T47D (cell line): ENCODE data around the gene MMP11.

Experiments
- DNase-seq, 2 experiments: peaks; one replicate each; pipeline versions ENCODE4 v3.0.0 to v3.0.0-alpha.2; 2011 to 2012; ENCODE audit warnings: low read depth in 1 of 2, low spot score in 1 of 2
- JUND ChIP-seq: IDR thresholded peaks from 2 replicates; pipeline ENCODE4 v1.6.1; 2012; ENCODE audit warnings: low read depth
- in situ Hi-C: cut with HindIII; loops from 2 replicates; pipeline ENCODE4 v1.10.0; 2016; ENCODE audit warnings: low sequenced_read_pairs, low pct_unique_long_range_greater_than_20kb

Gene MMP11

DNA sequence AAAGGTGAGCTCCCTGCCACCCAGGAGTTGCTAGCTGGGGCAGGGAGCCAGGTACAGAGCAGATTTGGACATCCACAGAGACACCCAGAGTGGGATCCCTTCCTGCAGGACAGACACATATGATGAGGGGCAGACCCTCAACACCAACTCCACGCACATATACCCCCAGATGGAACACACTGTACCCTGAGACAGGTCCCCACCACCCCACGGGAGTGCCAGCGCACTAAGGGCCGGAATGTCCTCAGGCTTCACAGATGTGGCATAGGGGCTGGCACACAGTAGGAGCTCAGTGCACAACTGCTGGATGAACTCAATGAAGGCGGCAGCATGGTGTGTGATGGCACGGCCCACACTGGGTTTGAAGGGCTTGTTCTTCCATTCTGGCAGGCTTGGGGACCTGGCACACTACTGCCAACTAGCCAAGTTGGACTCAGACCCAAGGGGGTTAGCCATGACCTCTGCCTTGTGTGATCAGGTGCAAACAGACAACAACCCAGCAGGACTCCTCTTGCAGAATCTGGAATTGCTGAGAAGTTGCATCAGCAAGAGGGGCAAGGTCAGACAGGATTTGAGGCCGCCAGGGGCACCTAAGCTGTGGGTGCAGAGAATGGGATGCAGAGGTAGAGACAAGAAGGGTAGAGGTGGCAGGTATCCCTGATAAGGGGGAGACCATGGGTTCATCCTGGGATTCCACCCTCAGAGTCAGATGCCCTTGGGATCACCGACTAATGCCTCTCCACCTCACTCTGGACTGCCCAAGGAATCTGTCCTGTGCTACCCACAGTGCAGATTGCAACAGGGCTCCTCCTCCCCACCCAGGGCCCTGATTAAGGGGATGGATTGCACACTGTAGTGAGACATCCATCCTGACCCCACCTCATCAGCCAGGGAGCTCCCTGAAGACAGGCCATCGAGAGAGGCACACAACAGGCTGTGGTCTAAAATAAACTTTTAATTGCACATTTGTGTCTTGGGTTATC is 7.5 kb upstream of the MMP11 start:
- DNase-seq, result no peak
- no peak for TF ChIP-seq JUND
- in situ Hi-C loops, result no loop called here

DNA sequence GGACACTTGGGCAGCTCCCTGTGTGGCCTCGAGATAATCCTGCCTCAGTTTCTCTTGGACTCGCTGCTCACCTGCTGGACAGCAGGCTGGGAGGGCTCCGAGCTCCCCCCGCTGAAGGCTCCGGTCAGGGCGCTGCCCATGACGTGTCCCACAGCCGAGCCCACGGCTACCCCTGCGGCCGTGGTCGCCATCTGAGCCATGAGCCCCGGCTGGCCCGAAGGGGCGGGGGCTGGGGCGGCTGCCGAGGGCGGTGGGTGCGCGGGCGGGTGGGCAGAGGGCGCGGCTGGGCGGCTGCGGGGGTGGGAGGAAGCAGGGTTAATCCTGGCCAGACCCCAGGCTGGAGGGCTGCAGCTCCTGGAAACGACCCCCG is 5.4 kb upstream of the MMP11 start:
- in situ Hi-C loops, result no loop called here
- no peak for DNase-seq
- no peak for TF ChIP-seq JUND

DNA sequence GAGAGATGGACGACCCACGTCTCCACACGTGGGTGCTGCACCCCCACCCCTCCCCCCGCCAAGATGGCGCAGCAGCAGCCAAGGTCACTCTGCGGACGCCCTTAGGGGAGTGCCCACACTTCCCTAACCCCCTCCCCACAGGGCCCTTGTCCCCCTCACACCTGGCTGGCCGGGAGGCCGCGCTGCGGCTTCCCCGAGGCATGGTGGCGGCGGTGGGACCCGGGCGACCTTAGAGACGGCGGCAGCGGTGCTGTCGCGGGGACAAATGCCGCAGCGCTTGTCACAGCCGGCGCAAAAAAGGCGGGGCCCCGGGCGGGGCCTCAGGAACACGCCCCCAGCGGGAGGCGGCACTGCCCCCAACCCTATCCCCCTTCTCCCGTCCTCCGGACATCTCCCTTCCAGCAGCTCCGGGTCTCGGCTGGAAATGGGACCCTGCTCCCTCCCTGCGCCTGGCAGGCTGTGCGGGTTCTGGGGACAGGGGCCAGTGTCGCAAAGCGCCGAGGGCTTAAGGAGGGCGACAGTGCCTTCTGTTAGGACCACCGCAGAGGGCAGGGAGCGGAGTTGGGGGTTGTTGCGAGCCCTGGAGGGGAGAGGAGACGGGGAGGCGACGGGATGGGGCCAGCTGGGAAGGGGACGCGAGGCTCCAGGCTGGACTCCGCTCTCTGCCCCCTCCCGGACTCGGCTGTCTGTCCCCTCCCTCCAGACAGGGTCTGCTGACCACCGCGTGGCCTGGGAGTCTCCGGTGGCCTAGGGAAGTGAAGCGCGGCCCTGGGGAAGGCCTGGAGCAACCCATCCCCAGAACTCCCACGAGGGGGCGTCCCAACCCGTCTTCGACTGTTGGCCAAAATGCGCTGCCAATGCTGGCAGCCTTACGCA is 4.7 kb upstream of the MMP11 start, which contains the start of gene CHCHD10:
Gene CHCHD10 (minus strand): TSS at position 300 of the 876 bp plus-strand sequence. CDS start 98 bp downstream, at position 202.
- in situ Hi-C loops, result no loop called here
- DNase-seq, result peak; percentile 72 to 82
- no peak for TF ChIP-seq JUND

DNA sequence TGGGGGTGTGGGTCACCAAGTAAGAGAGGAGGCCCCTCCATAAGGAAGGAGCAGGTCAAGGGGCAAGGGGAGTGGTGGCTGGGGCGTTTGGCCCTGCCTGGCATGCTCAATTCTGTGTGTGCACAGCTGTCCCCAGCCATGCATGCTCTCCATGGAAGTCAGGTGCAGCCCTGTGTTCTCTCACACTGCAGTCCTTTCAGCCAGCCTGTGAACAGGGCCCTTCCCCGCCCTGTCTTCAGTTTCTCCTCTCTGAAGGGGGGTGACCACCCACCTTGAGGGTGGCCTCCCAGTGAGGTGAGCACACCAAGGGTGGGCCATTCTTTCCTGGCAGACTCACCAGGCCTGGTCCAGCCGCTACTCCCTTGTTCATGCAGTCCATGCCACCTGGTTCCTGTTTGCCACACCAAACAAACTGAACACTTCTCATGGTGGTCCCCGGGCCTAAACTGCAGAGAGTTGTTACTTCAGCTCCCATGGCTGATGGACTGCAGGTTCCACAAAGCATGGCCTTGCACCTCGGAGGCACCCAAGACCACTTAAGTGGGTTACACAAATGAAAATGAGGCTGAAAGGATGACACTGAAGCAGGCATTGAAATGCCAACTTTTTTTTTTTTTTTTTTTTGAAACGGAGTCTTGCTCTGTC is 3.2 kb upstream of the MMP11 start:
- in situ Hi-C loops, result no loop called here
- DNase-seq, result no peak
- TF ChIP-seq JUND, result no peak

DNA sequence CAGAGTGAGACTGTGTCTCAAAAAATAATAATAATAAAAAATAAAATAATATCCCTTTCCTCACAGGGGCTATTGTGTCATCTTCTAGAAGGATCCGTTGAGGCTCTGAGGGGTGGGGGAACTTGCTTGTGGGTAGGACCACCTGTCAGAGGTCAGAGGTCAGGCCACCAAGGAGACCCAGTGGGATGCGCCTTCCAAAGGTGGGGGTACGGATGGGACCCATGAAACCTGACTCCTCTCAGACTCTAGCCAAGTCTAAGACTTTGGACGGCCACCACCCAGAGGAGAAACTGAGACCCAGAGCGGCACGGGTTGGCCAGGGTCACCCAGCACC is 367 bp upstream of the MMP11 start:
- TF ChIP-seq JUND, result no peak
- in situ Hi-C loops, result no loop called here
- no peak for DNase-seq

DNA sequence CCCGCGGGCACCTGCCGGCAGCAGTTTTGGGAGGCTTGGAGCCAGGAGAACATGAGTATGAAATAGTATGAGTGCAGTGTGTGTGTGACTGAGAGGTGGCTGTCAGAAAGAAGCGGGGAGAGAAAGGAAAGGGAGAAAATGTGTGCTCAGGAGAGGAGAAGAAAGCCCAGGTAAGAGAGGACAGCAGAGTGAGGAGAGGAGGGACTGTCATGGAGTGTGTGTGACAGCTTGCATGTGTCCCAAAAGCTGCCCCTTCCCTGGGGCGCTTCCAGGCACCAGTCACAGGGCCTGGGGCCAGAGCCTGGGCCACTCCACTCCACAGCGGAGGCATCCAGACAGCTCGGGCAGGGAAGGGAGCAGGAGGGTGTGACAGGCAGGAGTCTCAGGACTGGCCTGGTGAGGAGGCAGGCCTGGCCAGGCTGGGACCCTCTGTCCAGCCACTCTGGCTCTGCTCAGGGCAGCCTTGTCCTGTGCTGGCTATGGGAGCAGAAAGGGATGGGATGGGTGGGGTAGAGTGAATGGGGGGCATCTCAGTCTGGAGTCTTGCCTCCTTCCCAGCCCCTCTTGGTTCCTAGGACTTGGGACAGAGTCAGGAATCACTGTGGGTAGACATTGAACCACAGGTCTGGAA is 949 bp downstream of the MMP11 start:
- DNase-seq, result no peak
- in situ Hi-C loops, result no loop called here
- TF ChIP-seq JUND, result no peak

DNA sequence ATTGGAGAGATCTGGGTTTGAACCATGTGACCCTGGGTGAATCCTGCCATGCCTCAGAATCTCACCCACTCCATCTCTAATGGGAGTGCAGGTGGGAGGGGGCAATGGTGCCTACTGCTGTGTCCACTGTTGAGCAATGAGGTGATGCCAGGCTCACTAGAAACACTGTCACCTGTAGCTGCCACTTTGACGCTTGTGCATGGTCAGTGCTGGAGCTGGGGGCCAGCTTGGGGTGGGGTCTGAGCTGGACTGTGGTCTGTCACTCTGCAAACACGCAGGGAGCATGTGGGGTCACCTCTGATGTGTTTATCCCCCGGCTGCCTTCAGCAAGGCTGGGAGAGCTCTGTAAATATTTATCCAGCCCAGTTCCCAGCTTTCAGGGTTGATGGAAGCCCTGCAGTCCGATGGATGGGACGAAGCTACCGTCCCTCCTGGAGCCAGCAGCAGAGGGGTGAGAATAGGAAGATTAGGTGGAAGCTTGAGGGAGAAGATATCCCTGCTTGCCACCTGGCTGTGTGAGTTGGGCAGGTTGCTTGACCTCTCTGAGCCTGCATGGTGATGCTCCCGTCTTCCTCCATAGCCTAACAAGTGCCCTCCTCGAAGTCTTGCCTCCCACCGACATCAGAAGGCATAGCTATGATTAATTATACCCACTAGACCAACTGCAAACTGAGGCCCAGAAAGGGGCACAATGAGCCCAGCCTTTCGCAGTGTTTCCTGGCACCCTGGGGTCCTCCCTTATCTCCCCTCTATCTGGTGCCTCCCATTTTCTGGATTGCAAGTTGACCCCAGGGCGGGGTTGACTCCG is 1.7 kb downstream of the MMP11 start:
- in situ Hi-C loops, result no loop called here
- TF ChIP-seq JUND, result no peak
- no peak for DNase-seq

DNA sequence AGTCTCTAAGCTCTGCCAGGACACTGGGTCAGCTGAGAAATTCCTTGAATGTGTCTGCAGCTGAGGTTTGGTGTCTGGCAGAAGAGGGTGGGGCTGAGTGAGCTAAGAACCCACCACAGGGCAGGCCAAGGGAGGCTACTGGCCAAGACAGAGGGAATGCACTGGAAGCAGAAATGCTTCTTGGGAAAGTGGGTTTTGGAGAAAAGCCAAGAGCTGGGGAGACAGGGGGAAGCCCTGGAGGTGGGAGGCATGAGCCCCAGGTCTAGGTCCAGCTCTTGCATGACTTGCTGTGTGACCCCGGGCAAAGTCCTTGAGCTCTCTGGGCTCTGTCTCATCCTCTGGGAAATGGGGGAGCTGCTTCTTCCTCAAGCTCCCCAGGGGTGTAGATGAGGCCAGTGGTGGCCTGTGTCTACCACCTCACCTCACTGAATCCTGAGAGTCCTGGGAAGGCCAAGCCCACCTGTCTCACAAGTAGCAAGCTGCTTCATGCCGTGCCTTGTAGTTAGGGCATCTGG is 2.3 kb downstream of the MMP11 start:
- no peak for TF ChIP-seq JUND
- DNase-seq, result no peak
- in situ Hi-C loops, result no loop called here

DNA sequence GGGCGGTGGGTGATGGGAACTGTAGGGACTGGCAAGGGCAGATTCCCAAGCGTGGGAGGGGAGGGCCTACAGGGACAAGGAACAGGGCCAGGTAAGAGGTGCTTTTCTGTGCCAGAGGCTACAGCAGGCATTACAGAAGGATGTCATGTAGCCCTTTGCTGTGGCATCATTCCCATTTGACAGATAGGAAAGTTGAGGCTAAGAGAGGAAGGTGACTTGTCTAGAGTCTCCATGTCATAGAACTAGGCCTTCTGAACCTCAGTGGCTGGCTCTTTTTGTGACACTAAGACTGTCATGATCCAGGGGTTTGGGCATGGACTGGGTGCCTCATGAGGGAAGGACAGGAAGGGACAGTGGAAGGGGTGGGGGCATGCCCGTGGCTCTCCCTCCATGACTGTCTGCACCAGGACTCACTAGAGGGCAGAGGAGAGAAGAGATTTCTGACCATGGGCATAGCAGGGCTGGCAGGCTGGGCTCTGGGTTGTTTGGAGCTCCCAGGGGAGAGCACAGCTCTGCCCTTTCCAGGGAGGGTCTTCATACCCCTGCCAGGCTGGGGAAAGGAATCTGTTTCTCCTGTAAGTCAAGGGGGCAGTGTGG is 3.2 kb downstream of the MMP11 start:
- DNase-seq, result peak in 1 of 2 experiments; percentile 35
- TF ChIP-seq JUND, result no peak
- in situ Hi-C loops, result no loop called here

DNA sequence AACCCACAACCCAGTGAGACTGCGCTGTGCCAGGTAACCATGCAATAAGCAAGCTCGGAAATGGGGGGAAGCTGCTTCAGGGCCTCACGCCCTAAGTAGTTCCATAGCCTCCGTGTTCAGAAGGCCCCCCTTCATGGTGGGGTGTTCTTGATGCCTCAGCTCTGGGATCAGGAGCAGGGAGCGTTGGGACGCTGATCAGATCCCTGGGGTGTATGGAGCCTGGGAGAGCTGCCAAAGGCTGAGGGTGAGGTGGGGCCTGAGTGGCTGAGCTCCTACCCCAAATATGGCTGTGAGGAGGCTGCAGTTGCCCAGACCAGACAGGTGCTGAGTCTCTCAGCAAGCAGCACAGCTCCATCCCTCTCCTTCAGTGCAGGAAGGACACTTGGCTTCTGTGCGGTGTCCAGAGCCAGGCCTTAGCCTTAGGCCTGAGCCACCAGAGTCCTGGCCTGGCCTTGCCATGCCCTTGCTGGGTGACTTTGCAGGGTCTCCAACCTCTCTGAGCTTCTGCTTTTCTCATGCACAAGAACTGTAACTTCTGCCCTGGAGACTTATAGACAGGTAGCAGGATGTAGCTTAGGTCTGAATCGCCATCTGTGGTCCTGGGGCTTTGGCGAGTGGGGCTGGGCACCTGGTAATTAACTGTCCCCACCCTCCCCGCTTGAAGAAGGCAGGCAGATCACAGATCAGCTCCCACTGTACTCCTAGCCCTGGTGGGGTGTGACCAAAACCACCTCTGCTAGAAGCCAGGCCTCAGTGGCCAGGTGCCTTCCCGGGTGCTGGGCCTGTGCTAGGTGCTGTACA is 5.3 kb downstream of the MMP11 start:
- DNase-seq, result no peak
- in situ Hi-C loops, result no loop called here
- TF ChIP-seq JUND, result no peak
